VCaP (cell line): ENCODE results near the gene MPO.

Experiments used
- H3K27ac ChIP-seq: fragments of 450-650 bp; 2 replicates; pipeline ENCODE4 v1.5.1; 2017
- TF ChIP-seq, protein P1 (sequence below): fragments of 450-650 bp; conservative IDR thresholded peaks from 2 replicates; pipeline ENCODE4 v1.5.1; 2017; ENCODE audit warnings: mild to moderate bottlenecking, moderate library complexity

The MPO gene

DNA sequence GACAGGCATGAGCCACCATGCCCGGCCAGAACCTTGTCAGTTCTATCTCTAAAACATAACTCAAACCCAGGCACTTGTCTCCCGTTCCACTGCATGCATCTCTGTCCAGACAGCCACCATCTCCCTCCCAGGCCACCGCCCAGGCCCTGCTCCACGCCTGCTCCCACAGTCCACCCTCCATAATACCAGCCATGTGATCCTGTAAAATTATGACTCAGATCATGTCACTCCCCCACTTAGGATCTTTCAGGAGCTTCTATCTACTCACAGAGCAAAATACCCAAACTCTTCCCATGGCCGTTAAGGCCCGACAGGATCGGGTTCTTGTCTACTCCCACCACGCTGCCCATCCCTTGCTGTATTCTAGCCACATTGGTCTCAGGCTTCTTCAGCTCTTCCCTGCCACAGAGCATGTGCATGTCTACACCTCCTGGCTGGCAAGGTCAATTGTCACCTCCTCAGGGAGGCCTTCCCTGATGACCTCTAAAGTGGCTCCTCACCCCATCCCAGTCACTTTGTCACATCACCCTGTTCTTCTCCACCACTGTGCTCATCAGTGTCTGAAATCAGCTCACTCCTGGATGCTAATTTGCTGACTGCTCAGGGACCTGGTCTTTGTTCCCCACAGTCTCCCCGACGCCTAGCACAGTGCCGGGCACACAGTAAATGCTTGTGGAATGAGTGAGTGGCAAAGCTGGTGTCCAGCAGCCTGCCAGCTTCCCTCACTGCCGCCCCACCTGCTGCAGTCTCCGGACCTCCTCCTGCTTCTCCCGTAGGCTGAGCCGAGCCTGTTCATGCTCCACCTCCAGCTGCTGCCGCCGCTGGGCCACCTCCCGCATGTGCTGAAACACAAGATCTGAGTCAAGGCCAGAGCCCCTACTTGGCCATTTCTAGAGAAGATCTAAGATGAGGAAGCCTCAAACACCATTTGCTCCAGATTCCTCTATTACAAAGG, 41.1 kb upstream of the MPO start:
- H3K27ac ChIP-seq = no peak overlapping the region
- TF ChIP-seq, protein P1, sequence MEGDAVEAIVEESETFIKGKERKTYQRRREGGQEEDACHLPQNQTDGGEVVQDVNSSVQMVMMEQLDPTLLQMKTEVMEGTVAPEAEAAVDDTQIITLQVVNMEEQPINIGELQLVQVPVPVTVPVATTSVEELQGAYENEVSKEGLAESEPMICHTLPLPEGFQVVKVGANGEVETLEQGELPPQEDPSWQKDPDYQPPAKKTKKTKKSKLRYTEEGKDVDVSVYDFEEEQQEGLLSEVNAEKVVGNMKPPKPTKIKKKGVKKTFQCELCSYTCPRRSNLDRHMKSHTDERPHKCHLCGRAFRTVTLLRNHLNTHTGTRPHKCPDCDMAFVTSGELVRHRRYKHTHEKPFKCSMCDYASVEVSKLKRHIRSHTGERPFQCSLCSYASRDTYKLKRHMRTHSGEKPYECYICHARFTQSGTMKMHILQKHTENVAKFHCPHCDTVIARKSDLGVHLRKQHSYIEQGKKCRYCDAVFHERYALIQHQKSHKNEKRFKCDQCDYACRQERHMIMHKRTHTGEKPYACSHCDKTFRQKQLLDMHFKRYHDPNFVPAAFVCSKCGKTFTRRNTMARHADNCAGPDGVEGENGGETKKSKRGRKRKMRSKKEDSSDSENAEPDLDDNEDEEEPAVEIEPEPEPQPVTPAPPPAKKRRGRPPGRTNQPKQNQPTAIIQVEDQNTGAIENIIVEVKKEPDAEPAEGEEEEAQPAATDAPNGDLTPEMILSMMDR = no peak

DNA sequence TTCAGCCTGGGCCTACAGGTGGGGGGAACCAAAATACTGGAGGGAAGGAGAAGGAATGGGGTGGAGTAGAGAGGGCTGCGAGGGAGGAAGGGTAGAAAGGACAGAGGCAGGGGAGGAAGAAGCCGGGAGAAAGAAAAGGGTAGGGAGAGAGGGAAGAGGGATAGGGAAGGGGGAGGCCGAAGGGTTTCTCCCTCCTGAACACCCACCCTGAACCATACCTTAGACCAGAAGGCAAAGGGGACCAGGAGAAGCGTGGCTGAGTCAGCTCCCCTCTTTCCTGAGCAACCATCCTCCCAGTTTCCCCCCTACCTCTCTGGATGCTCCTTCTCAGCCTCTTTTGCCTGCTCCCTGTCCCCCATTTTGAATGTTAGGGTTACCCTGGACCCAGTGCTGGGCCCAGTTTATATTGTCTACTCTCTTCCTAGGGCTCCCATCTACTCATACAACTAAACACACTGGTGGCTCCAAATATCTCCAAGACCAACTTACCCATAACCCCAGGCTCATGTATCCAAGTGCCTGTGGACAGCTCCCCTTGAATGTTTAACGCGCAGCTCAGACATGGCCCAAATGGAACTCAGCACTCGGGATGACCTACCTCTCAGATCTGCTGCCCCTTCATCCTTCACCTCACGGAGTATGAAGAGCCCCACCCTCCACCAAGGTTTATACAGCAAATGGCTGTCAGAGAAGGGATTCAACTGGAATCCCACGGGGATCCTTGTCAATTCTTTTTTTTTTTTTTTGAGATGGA, 40.0 kb upstream of the MPO start:
- TF ChIP-seq, protein P1 = no peak
- H3K27ac ChIP-seq = no peak overlapping the region

DNA sequence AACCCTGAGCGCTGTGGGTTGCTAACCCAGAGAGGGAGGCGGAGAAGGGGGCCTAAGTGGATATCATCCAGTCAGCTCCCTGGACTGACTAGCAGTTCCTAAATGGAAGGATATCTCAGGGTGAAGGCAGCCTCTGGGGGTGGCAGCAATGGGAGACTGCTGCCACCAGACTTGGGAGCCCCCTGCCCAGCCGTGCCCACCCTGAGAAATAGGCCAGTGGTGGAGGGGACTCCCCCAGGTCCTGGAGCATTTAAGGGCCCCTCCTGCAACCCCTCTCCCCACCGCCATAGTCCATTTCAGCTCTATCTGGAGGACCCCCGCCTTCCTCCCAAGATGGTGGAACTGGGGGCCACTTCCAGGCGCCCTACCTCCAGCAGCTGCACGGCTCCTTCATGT, 39.4 kb upstream of the MPO start:
- H3K27ac ChIP-seq = no peak overlapping the region
- TF ChIP-seq, protein P1 = no peak

DNA sequence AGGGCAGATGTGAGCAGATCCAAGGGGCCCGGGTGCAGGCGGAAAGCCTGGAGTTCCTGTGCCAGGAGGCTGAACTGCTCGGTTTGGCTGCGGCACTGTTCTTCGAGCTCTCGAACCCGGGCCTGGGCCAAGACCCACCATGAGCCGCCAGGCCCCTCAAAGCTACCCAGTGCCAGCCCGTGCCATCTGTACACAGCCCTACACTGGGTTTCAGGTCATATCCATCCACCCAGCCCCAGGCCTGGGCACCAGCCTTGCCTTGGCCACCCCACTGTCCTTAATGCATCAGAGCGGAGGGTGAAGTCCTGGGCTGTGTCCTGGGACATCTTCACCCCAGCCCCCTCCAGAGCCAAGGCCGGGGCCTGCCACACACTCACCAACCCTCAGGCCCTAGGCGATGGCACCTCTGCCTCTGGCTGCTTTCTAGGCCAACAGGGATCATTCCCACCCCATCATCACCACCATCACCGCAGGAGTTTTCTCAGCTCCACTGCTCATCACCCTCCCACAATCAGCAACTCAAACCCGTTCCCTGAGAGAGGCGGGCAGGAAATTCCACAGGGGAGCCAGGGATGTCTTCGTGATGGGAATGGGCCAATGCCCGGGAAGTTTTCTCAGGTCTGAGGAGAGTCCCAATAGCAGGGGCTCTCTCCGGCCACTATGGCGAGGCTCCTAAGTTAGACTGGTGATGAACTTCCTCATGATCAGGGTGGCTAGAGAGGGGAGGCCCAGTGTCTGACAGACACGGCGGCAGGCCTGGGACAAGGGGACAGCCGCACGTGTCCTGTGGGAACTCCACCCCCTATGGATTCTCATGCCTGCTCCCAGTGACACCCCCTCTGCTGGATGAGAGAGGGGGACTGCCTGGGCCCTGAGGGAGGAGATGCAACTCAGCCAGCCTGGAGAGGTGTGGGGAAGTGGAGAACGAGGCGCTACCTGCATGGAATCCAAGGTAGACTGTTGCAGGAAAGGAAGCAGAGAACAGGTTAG, 38.7 kb upstream of the MPO start:
- TF ChIP-seq, protein P1 = no peak
- no peak overlapping the region for H3K27ac ChIP-seq

DNA sequence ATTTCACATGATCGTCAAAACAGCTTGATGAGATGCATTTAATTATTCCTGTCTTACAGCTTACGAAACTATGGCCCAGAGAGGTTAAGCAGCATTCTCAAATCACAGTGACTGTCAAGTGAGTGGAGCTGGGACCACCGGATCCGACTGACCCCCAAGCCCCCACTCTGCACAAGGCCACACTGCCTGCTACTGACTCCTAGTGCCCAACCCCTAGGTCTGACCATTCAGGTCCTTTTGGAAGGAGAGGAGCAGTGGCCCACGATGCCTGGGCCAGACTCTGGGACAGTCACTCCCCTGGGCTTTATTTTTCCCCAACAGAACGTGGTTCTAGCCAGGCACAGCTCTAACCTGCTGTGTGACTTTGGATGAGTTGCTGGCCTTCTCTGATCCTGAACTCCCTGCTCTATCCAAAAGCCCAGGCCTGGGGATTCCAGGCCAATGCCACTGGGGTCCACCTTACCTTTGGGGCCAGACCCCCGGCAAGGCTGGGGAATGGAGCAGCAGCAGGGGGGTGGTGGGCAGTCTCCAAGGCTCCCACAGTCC, 38.0 kb upstream of the MPO start:
- no peak overlapping the region for H3K27ac ChIP-seq
- TF ChIP-seq, protein P1 = no peak

DNA sequence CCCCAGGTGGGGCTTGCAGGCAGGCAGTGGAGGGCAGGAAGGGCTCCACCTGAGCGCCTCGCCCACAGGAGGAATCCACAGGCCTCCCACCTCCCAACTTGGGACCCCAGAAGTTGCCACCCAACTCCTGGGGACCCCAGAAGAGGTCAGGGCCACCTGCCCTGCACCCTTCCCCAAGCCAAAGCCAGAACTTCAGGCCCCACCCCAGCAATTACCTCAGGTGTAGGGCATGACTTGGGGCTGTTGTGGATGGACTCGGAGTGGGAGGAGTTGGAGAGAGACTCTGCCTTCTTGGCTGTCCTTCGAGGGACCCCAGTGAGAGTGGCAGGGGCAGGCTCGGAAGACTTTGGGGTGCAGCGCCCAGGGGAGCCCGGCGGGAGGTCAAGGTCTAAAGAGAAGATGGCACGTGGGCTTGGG, 37.3 kb upstream of the MPO start:
- TF ChIP-seq, protein P1 = no peak

More for the DNA sequence above, 37.3 kb upstream of the MPO start:
- peak overlapping the region; percentile 32 for H3K27ac ChIP-seq
